Esophagus muscularis mucosa (tissue), 4 donors: ENCODE results near the gene FAM83F. TPM values are rescaled to one million over a fixed set of nuclear protein-coding genes. Genes with fewer than 3 reads are reported as not detected.

ENCODE experiments used
- DNase-seq: peaks from one replicate; pipeline ENCODE4 v3.0.0-alpha.2; 2017; ENCODE audit errors: extremely low spot score
- H3K27ac ChIP-seq, 4 donors: fragments of 200-600 bp; sonication (generic); replicated peaks in 1 of 4; 1 replicate in 3 of 4; 2 replicates in 1 of 4; pipeline ENCODE4 v1.5.1; 2016 to 2019; ENCODE audit warnings: mild to moderate bottlenecking in 1 of 4
- H3K27me3 ChIP-seq, 4 donors: fragments of 200-600 bp; sonication (generic); one replicate each; pipeline versions ENCODE4 v1.5.1 to v1.6.0; 2016 to 2019
- H3K36me3 ChIP-seq, 4 donors: fragments of 200-600 bp; sonication (generic); one replicate each; pipeline ENCODE4 v1.5.1; 2016 to 2019
- H3K4me1 ChIP-seq, 4 donors: fragments of 200-600 bp; sonication (generic); one replicate each; pipeline ENCODE4 v1.5.1; 2016 to 2019
- H3K4me3 ChIP-seq, 4 donors: fragments of 200-600 bp; sonication (generic); 1 replicate in 2 of 4; 2 replicates in 2 of 4; pipeline ENCODE4 v1.5.1; 2016 to 2019; ENCODE audit warnings: mild to moderate bottlenecking in 4 of 4, moderate library complexity in 1 of 4
- H3K9me3 ChIP-seq, 4 donors: fragments of 200-600 bp; sonication (generic); 1 replicate in 3 of 4; 2 replicates in 1 of 4; pipeline ENCODE4 v1.5.1; 2016 to 2019
- CTCF ChIP-seq, 3 experiments: fragments of 200-600 bp in 2 of 3; fragments of 450-650 bp in 1 of 3; sonication (generic) in 2 of 3; IDR thresholded peaks; one replicate each; pipeline ENCODE4 v1.5.1; 2017 to 2019; ENCODE audit warnings: antibody characterized with exemption in 3 of 3, mild to moderate bottlenecking in 2 of 3, moderate library complexity in 1 of 3
- EP300 ChIP-seq: sonication (generic); formaldehyde crosslinking; IDR thresholded peaks from one replicate; pipeline ENCODE4 v1.6.1; 2017; ENCODE audit warnings: antibody characterized with exemption
- POLR2A ChIP-seq: fragments of 450-650 bp; IDR thresholded peaks from one replicate; pipeline ENCODE4 v1.6.1; 2017; ENCODE audit warnings: antibody characterized with exemption, moderate library complexity, mild to moderate bottlenecking, low read depth
- POLR2AphosphoS5 ChIP-seq, 2 donors: sonication (generic); formaldehyde crosslinking; IDR thresholded peaks; one replicate each; pipeline ENCODE4 v1.6.1; 2017; ENCODE audit warnings: antibody characterized with exemption in 2 of 2
- WGBS: methylation state at CpG from one replicate; pipeline ENCODE4 v1.1.5; 2018; 5-methylcytosine and 5-hydroxymethylcytosine counted together
- intact Hi-C: fragments of 100-400 bp; cut with DNase I; formaldehyde crosslinking; loops from one replicate; pipeline ENCODE4 v1.15.1; 2023
- total RNA-seq, 4 donors: library from RNA; depleted of rRNA; stranded (reverse); fragments of >200 nt; gene quantifications; one replicate each; pipeline versions ENCODE4 v1.1.0 to v1.2.1, GENCODE V29; 2016

The FAM83F gene
- total RNA-seq, 4 donors from 2014 or later, result 0.19 to 0.66 (median 0.41) TPM

GRCh38 chr22:40067639-40068038, 72.9 kb downstream of the FAM83F start:
- DNase-seq, result no peak
- intact Hi-C loops, result no loop called here
- no peaks in the 10 kb centered on the region for H3K27me3 ChIP-seq
- no peak overlapping the region for H3K4me3 ChIP-seq
- no peaks in the 10 kb centered on the region for H3K9me3 ChIP-seq
- no peak for TF ChIP-seq POLR2AphosphoS5 (IDR thresholded peaks at IDR 0.05)
- no peak for TF ChIP-seq EP300
- TF ChIP-seq CTCF (IDR thresholded peaks at IDR 0.05), result no peak
- no peak for TF ChIP-seq POLR2A
- 100% methylated on average over 2 of the region's 2 CpGs for WGBS
- peaks cover 14 to 35% (median 27%) of the 10 kb centered on the region in 4 donors for H3K4me1 ChIP-seq
- H3K27ac ChIP-seq, result no peak overlapping the region
- no peaks in the 10 kb centered on the region for H3K36me3 ChIP-seq

- H3K4me3 ChIP-seq, result no peak overlapping the region
- no peak for DNase-seq
- H3K36me3 ChIP-seq, result no peaks in the 10 kb centered on the region
- H3K9me3 ChIP-seq, result no peaks in the 10 kb centered on the region
- H3K27ac ChIP-seq, result no peak overlapping the region
- no peaks in the 10 kb centered on the region for H3K27me3 ChIP-seq
- peaks cover 14 to 32% (median 25%) of the 10 kb centered on the region in 4 donors for H3K4me1 ChIP-seq
- TF ChIP-seq EP300 (no peak), POLR2AphosphoS5 (IDR thresholded peaks at IDR 0.05) (no peak), CTCF (IDR thresholded peaks at IDR 0.05) (no peak), POLR2A (no peak)
- intact Hi-C loops, result no loop called here
Observed at GRCh38 chr22:40070701-40071100, 75.9 kb downstream of the FAM83F start.

- no peak for DNase-seq
- Histone ChIP-seq H3K36me3 (no peaks in the 10 kb centered on the region), H3K27me3 (no peaks in the 10 kb centered on the region), H3K27ac (no peak overlapping the region), H3K4me1 (peaks cover 14 to 30% (median 26%) of the 10 kb centered on the region in 4 donors), H3K9me3 (no peaks in the 10 kb centered on the region), H3K4me3 (no peak overlapping the region)
- TF ChIP-seq EP300 (no peak), POLR2A (no peak), CTCF (IDR thresholded peaks at IDR 0.05) (no peak), POLR2AphosphoS5 (IDR thresholded peaks at IDR 0.05) (no peak)
- intact Hi-C loops, result no loop called here
- WGBS, result over 99% methylated on average over 8 of the region's 8 CpGs
Observed at GRCh38 chr22:40071720-40072119, 77.0 kb downstream of the FAM83F start.

GRCh38 chr22:40076702-40077645, 82.2 kb downstream of the FAM83F start:
- Histone ChIP-seq H3K4me1 (peaks cover 7 to 41% (median 27%) of the 10 kb centered on the region in 4 donors), H3K27ac (no peak overlapping the region), H3K4me3 (no peak overlapping the region), H3K27me3 (no peaks in the 10 kb centered on the region), H3K36me3 (no peaks in the 10 kb centered on the region), H3K9me3 (no peaks in the 10 kb centered on the region)
- DNase-seq, result no peak
- no peak for TF ChIP-seq EP300
- no peak for TF ChIP-seq CTCF (IDR thresholded peaks at IDR 0.05)
- no peak for TF ChIP-seq POLR2A
- TF ChIP-seq POLR2AphosphoS5 (IDR thresholded peaks at IDR 0.05), result no peak
- intact Hi-C loops, result no loop called here
- 66% methylated on average over 8 of the region's 8 CpGs for WGBS

GRCh38 chr22:40077646-40078016, 82.9 kb downstream of the FAM83F start:
- WGBS, result 70% methylated on average over 1 of the region's 1 CpG
- TF ChIP-seq POLR2AphosphoS5 (IDR thresholded peaks at IDR 0.05), result no peak
- no peak for TF ChIP-seq EP300
- no peak for TF ChIP-seq POLR2A
- no peak for TF ChIP-seq CTCF (IDR thresholded peaks at IDR 0.05)
- H3K36me3 ChIP-seq, result no peaks in the 10 kb centered on the region
- no peak overlapping the region for H3K27ac ChIP-seq
- H3K27me3 ChIP-seq, result no peaks in the 10 kb centered on the region
- intact Hi-C loops, result no loop called here
- no peak overlapping the region for H3K4me3 ChIP-seq
- no peak for DNase-seq
- peaks cover 8 to 47% (median 33%) of the 10 kb centered on the region in 4 donors for H3K4me1 ChIP-seq
- H3K9me3 ChIP-seq, result no peaks in the 10 kb centered on the region
